HG03025 (cell line): ENCODE results near the gene LDLRAD3.

Experiments used
- ATAC-seq: cut with Tn5 transposase; IDR thresholded peaks from one replicate; pipeline ENCODE4 v1.9.1; 2021; ENCODE audit warnings: mild to moderate bottlenecking, moderate library complexity; ENCODE audit not compliant: unreplicated experiment, low FRiP score

Gene LDLRAD3

GRCh38 chr11:36066891-36067290, 123.0 kb downstream of the LDLRAD3 start:
- ATAC-seq, result no peak

- no peak for ATAC-seq
Measured at GRCh38 chr11:36069576-36070212, 125.8 kb downstream of the LDLRAD3 start.

GRCh38 chr11:36070213-36070953, 126.5 kb downstream of the LDLRAD3 start:
- ATAC-seq, result no peak

DNA sequence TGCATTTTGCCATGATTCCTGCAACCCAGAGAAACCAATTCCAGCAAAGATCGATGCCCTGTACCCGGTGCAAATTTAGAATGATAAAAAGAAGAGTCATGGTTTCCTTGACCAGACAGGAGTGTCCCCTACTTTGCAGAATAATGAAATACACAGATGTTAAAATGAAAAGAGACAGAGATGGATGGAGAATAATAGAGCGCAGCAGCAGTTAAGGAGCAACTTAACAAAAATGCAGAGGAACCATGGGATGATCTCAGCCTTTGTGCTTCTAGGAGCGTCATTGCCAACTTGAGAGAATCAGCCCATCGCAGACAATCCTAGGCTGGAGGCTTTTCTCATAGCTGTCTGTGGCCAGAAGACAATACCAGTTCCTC, 127.1 kb downstream of the LDLRAD3 start:
- ATAC-seq, result no peak

DNA sequence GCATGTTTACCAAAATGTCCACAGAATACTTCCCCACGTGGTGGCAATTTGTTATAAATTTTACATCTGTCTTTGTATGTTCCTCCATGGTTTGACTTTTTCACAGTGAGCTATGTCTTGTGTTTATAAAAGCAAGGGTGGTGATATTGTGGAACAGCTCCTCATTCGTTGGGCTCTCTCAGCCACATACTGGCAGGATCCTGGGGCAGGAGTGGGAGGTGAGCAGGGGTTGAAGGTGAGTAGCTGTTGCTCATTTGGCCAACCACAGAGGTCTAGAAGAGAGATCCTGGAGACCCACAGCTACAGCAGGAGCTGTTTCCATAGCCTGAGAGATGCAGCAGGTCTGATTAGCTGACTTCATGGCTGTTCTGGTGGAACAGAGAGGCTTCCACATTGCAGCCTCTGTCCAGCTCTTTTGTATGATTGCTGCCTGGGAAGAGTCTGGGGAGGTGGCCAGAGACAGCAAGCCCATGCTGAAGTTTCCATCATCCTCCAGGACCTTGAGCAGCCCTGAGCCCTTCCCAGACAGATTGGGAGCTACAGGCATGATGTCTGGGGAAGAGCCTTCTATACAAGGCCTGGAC, 128.1 kb downstream of the LDLRAD3 start:
- no peak for ATAC-seq

GRCh38 chr11:36073411-36074203, 129.7 kb downstream of the LDLRAD3 start:
- no peak for ATAC-seq

DNA sequence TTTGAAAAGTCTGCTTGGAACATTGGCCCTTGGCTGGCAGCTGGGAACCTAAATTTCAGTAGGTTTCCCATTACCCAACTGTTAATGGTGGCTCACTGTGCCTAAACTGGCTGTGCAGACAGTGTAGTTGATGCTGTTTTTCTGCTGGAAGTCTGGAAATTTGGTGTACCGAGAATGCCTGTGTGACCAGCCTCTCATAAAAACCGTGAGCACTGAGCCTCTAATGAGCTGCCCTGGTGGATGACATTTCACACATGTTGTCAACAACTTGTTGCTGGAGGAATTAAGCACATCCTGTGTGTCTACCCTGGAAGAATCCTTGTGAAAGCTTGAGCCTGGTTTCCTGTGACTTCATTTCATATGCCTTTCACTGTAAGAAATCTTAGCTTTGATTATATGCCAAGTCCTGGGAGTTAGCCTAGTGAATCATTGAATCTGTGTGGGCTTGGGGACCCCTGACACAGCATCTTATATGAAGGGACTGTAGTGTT, 131.1 kb downstream of the LDLRAD3 start:
- no peak for ATAC-seq

DNA sequence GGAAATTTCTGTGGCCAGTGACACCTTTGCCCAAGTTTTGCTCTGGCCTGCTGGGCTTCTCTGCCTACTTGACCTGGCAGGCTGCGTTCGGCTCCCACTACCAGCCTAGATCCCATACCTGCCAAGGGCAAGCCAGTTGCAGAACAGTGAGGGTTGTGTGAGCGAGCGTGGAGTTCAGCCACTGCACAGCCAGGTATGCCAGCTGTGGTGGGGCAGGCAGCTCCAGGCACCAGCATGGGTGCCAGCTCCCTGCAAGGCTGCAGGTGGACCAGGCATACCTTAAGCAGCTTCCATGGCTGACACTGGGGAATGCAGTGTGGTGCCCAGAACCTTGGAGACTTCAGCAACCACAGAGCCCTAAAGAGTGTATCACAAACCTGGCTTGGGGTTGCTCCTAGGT, 133.5 kb downstream of the LDLRAD3 start:
- no peak for ATAC-seq

- ATAC-seq, result no peak
Measured at GRCh38 chr11:36077886-36078685, 134.2 kb downstream of the LDLRAD3 start.

GRCh38 chr11:36078686-36079055, 134.8 kb downstream of the LDLRAD3 start:
- ATAC-seq, result no peak

DNA sequence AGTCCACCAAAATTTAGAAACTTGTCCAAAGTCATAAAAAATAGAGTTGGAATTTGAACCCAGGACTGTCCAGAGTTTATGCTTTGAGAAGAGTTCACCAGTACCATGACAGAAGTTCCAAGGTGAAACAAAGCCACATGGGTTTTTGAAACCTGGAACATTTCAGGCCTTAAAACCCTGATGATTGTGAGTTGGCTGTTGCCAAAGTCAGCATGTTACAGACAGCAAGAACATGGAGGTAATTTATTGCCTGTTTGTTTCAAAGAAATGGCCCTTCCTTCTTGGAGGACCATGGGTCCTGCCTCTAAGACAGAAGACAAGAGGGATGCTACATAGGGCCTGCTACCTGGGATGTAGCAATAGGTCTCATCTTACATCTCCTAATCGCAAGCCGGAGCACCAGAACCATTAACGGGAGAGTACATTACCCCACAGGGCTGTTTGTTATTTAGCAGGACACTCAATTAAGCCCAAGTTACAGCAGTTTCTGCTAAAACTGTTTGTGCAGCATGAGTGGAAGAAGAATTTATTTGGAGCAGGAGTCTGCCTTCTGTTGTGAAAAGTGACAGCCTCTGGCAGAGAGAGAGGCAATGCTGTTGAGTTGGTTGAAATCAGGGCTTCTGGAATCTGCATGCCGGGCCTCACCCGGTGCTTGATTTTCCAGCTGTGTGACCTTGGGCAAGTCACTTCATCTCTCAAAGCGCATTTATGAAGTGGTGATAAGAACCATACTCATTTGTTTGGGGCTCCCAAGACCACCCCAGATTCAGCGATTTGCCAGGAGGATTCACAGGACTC, 136.2 kb downstream of the LDLRAD3 start:
- ATAC-seq, result no peak

DNA sequence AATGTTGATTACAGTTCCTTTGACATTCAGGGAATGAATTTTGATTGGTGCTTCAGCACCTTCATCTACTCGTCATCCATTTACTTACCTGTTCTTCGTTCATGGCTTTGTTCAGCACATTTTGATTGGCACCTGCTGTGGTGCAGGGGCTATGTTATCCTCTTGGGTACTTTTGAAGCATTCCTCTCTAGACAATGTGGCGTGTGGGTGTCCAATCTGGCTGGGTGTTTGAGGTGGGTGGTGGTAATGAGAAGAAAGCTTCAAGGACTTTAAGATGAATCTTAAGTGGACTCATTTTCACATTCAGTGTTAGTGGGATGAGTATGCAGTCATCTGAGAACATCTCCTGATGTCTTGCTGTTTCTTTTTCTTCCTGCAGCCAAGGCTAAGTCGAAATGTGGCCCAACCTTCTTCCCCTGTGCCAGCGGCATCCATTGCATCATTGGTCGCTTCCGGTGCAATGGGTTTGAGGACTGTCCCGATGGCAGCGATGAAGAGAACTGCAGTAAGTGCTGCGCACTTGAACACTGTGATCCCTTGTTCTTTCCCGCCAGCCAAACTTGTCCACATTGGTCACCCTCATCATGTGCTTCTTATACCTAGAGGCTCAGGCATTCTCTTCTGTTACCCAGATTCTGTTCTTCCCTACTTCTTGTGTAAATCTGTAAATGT, 137.5 kb downstream of the LDLRAD3 start:
- no peak for ATAC-seq

DNA sequence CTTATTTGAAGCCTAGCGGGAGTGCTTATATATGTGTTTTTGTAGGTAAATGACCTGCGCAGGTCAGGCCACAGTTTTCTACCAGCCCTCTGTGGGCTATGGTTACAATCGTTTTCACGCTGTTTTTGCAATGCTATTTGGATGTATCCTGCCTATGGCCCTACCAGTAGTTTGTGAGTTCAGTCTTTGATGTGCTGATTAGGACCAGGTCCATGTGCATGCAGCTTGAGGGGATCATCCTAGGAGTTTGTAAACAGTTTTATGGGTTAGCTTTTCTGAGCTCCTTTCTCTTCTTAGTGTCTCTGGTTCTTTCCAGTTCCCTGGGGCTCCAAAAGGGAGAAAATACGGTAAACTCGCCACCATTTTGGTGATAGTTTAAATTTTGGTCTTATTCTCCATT, 142.5 kb downstream of the LDLRAD3 start:
- no peak for ATAC-seq

GRCh38 chr11:36088266-36088972, 144.6 kb downstream of the LDLRAD3 start:
- ATAC-seq, result no peak

DNA sequence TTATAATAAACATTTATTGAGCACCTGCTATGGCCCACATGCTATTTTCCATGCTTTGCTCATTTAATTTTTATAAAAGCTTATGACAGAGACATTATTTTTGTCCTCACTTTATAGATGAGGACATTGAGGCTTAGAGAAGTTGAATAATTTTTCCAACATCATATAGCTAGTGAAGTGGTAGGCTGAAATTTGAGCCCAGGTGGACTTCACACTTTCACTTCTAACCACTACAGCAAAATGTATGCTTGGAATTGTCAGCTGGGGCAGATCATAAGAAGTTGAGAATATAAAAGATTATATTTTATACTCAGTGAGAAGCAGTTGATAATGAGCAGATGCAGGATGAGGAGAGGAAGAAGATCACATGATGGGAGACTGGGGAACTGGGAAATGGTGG, 146.1 kb downstream of the LDLRAD3 start:
- ATAC-seq, result no peak

GRCh38 chr11:36090356-36091109, 146.7 kb downstream of the LDLRAD3 start:
- ATAC-seq, result no peak

DNA sequence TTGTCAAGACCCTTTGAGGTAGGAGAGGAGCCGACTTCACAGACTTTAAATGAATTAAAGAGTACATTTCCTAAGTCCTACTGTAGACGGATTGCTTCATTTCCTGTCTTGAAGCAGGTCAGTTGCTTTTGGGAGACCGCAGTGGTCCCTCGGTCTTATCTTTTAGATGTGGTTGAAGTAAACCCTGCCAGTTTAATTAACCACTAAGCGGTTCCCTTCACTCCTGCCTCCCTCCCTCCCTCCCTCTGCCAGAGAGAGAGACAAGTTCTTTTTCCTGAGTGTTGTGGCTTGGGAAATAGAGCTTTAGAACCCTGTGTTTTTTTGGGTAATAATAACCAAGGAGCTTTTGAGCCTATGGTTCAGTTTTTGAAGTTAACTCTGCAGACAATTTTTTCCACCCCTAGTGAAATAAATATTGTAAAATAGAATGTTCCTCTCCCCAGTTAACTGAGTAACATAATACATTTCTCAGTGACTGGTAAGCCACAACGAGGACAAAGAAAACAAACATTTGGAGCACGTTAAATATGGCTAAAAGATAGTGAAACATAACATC, 147.5 kb downstream of the LDLRAD3 start:
- no peak for ATAC-seq
